Thyroid gland (tissue), 4 donors: ENCODE results near the gene RNASE4.

Experiments
- CTCF ChIP-seq, 6 experiments: fragments of 200-600 bp in 3 of 6; fragments of 450-650 bp in 3 of 6; sonication (generic) in 3 of 6; IDR thresholded peaks; one replicate each; pipeline ENCODE4 v1.5.1; 2016 to 2019; ENCODE audit warnings: antibody characterized with exemption in 6 of 6, mild to moderate bottlenecking in 2 of 6, inconsistent platforms in 1 of 6, moderate library complexity in 1 of 6
- POLR2A ChIP-seq, 2 donors: fragments of 450-650 bp; IDR thresholded peaks; one replicate each; pipeline ENCODE4 v1.6.1; 2017; ENCODE audit warnings: antibody characterized with exemption in 2 of 2, mild to moderate bottlenecking in 2 of 2, moderate library complexity in 1 of 2

- TF ChIP-seq CTCF (IDR thresholded peaks at IDR 0.05) (no peak), POLR2A (IDR thresholded peaks at IDR 0.05) (no peak)
These were observed 12.6 kb upstream of the RNASE4 start for GRCh38 chr14:20671597-20672283.
